ENCODE results near the gene DIAPH2.

DIAPH2 gene

GRCh38 chrX:96982161-96982560 lies 297.5 kb downstream of the DIAPH2 start:
- no peak for DNase-seq

DNA sequence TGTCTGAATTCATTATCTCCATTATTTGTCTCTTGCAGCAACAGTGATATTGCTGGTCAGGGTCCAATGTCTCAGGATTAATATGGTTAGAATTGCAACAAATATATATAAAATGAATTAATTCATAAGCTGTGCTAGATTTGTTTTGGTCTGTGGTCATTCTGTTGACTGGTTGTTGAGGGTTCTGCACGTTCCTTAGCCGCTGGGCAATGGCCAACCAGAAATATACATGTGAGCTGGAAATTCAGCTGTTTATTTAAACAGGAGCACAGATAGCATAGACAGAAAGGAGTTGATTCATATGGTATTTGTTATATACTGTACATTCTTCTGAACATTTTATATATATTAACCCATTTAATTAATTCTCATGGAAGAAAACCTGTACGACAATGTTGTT lies 299.9 kb downstream of the DIAPH2 start:
- DNase-seq = no peak

DNA sequence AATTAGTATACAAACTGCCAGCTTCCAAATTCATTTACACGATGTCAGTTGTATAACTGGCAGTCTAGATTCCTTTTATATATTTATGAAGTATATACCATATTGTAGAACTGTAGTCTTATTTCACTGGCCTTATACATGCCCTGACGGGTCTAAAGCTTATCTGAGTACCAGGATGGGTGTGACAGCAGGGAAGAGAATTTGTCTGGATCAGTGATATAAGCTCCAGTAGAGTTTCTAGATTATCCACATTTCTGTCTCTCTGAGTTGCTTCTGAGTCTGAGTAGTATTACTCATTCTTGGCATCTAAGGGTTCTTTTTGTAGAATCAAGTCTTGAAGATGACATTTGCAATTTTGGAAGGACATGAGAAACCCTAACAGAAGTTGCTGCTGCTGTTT lies 300.4 kb downstream of the DIAPH2 start:
- no peak for DNase-seq

DNA sequence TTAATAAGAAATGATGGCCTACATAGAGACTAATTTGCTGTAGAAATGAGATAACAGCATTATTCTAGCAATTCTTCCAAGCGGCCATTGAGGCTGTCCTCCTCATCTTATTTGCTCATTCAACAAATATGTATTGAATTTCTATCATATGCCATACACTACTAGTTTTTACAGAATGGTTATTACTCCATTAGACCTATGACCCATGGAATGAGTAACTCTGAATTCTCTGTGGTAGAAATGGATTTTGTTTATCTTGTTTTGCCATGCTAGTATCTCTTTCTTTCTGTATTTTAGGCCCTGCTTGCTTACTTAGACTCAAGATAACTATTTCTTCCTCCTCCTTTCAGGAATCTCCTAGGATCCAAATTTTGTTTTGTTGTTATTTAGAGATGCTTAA lies 302.6 kb downstream of the DIAPH2 start:
- peak; percentile 77 for DNase-seq

DNA sequence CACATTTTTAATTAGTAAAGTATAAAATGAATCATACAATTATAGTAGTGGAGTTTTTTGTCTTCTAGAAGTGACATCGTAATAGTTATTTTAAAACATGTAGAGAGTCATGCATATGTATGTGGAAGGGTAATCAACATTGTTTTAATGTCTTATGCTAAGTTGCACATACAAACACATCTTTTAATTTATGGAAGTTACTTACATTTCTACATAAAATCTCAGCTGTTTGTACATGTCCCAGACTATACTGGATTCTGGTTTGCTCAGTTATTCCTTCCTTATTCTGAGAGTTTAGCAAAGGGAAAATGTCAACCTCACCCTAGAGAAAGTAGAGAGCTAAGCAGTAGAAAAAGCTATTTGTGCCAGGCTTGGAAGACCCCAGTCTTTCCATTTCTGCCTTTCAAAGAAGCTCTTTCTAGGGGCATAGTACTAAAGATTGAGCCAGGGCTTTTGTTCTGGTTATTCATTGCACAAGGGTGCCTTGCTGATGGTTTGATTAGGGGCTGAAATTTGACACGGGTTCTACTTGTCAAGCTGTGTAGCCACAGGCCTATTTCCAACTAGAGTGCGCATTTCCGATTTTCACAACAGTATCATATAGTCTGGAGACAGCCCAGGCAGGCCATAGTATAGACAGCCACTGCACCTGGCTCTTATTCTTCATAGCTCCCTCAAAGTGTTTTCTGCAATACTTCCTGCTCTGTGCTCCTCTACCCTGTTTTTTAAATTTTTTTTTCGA lies 305.4 kb downstream of the DIAPH2 start:
- DNase-seq = no peak

DNA sequence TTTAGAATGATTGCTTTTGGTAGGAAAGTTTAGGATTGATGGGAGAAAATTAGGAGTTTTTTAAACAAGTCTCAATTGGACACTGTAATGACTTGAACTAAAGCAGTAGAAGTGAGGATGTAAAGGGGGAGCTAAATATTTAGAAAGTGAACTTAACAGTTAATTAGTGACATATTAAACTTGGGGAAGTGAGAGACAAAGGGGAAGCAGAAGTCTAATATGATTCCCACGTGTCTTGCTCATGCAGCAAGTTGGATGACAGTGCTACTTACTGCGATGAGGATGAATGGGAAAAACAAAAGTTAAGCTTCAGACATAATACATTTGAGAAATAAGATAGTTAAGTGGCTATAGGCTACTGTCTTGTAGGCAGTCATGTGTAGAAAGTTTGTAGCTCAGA lies 309.5 kb downstream of the DIAPH2 start:
- no peak for DNase-seq

- DNase-seq = peak; percentile 3
Measured at GRCh38 chrX:96997196-96997595, 312.6 kb downstream of the DIAPH2 start.

DNA sequence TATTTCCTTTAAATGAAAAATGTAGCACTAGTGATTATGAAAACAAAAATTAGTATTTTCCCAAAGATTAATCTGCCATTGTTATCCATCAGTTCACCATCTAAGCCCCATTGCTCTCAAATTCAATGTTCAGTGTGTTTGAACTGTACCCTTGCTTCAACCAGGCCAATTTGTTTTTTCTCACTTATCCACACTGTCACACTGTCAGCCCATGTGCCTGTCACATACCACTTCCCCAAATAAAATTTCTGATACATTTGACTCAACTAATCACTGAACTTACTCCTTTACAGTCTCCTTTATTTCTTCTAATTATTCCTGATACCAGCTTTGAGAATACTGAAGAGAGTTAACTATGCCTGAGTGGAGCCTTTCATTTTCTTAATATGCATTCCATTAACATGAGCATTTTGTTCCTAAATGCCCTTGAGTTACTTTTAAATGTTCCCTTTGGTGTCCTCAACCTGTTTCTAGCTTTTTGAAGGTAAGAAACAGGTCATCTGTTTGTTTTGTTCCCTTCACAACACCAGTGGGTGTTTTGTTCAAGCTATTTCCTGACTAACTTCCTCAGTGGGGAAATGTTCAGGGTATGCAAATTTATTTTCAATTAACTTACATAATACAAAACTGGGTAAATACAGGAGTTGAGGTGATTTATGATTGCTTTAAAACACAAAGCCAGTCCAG lies 316.2 kb downstream of the DIAPH2 start:
- DNase-seq = no peak

DNA sequence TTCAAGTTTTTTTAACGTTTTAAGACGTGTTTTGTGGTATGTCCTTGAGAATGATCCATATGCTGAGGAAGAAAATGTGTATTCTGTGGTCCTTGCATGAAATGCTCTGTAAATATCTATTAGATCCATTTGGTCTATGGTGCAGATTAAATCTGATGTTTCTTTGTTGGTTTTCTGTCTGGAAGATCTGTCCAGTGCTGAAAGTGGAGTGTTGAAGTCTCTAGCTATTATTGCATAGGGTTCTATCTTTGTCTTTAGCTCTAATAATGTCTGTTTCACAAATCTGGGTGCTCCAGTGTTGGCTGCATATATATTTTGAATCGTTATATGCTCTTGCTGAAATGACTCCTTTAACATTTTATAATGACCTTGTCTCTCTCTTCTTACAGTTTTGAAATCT lies 321.5 kb downstream of the DIAPH2 start:
- no peak for DNase-seq

GRCh38 chrX:97009391-97009790 lies 324.7 kb downstream of the DIAPH2 start:
- DNase-seq = no peak

- no peak for DNase-seq
Measured at GRCh38 chrX:97011540-97011939, 326.9 kb downstream of the DIAPH2 start.

DNA sequence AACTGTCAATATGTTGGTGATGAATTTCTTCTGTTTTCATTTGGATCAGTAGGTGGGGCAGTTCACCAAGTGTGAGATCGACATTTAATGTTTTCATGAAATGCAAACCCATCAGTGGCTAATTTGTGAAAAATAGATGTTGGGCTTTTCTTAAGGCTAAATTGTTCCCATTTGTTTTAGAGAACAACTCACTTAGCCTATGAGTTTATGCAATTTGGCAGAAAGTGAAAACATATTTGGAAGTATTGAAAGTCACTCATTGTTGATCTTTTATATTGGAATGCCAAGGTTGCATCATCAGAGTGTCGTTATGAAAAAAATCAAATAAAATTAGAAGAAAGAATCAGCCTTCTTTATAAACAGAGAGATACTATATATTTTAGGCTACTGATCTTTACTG lies 331.5 kb downstream of the DIAPH2 start:
- DNase-seq = no peak

DNA sequence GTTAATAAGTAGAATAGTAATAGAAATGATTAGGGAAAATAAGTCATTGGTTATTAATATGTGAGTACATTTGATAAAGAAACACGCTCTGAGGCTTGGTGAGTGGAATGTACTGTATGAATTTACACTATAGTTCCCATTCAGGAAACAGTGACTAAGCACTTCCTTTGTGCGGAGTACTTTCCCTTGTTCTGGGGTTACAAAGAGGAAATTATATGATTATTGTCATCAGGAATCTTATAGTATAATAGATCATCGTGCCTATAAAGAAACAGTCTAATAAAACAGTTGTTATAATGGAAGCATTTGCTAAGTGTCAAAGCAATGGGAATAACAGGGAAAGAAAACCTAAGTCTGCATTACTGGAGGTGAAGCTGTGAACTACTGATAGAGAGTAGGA lies 337.0 kb downstream of the DIAPH2 start:
- DNase-seq = peak; percentile 47

- DNase-seq = peak; percentile 7
Measured at GRCh38 chrX:97026406-97026805, 341.8 kb downstream of the DIAPH2 start.

GRCh38 chrX:97027384-97027922 lies 342.8 kb downstream of the DIAPH2 start:
- no peak for DNase-seq

GRCh38 chrX:97030463-97030862 lies 345.8 kb downstream of the DIAPH2 start:
- DNase-seq = no peak

- DNase-seq = no peak
Measured at GRCh38 chrX:97030947-97031346, 346.3 kb downstream of the DIAPH2 start.

DNA sequence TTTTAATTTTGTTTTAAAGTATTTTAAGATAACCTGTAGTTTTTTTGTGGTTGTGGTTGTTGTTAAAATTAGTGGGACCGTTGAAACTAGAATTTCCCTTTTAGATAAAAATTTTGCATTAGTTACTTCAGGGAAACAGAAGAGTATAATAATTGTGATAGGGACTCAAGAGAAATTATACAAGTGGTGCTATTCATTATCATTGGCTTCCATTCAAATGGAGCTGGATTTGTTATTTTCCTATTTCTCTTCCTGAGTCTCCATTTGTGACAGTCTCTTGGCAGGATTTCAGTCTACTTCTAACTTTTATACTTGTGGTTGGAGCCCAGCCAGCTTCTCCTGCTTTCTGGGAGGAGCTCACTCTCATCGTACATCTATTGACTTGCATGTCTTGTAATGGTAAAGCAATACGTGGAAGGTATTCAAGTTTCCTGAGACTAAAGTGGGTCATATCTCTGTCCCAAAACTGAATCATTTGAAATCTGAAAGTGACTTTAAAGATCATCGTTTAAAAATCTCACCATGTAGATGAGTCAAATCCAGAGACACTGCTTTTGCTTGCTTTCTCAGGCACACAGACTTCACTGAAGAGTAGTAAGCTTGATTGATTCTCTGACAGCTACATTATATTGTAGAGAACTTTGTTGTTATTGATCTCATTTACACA lies 354.9 kb downstream of the DIAPH2 start:
- peak; percentile 1 for DNase-seq

- DNase-seq = no peak
Measured at GRCh38 chrX:97045470-97045869, 360.8 kb downstream of the DIAPH2 start.

DNA sequence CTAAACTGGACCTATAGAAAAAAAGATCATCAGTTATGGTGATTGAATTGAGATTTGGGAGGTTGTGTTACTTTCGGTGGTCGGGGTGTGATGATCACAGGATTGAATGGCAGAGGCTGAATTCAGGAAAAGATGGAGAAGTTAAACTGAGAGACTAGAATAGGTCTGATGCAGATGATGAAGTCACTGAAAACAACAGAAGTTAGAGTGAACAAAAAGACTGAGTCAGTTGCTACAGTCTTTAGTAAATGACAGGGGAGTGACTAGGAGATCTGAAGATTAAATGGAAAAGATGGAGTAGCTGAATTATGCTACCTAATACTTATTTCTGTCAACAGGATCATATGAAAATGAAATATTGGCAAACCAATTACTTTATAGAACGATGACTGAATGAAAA lies 362.2 kb downstream of the DIAPH2 start:
- DNase-seq = no peak

- DNase-seq = no peak
Measured at GRCh38 chrX:97050392-97050791, 365.8 kb downstream of the DIAPH2 start.

DNA sequence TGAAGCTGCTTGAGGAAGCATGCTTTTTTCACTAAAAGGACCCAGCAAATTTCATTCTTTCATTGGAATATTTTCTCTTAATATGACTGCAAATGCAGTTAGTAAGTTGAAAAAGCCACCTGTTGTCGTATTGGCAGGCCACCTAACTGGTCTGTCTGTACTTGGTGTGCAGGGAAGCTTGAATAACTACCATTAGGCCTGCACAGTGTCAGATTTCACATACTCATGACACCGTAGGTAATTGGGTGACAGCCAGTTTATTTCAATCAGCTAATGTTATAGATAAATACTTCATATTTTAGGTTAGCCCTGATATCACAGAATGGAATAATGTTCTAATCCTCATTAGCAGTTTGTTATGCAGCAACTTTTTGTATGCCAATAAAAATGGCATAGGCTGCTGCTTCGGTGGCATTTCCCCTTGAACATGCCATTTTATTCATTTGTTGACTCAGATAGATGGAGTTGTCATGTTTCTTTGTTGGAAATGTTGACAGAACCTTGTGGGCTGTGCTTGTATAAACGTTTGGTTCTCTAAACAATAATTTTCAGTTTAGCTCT lies 372.8 kb downstream of the DIAPH2 start:
- DNase-seq = no peak

- DNase-seq = no peak
Measured at GRCh38 chrX:97060020-97060419, 375.4 kb downstream of the DIAPH2 start.

DNA sequence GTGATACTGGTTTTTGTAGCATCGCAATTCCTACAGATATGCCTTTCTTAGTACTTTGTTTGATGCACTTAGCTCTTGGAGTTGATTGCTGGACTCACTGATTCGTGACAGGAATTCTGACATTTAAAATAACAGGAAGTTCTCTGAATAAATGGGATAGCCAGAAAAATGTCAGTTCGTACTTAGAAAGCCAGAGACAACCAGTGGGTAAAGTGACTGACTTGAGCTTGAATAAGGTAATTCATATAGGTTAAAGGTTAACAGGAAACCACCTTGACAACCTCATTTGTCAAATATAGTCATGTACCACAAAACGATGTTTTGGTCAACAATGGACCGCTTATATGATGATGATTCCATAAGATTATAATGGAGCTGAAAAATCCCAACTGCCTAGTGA lies 380.4 kb downstream of the DIAPH2 start:
- no peak for DNase-seq

Data from HCEC 1CT (cell line).